ENCODE measurements around the gene GLIS1.

- TF ChIP-seq CTCF (IDR thresholded peaks at IDR 0.05; ENCODE audit: low read depth, low read length, poor library complexity, severe bottlenecking) (no peak), EZH2phosphoT487 (IDR thresholded peaks at IDR 0.05; ENCODE audit: borderline replicate concordance, low read length) (no peak)
Observed at GRCh38 chr1:53771648-53772047, 32.7 kb upstream of the GLIS1 start.

Data from DOHH2 (cell line).